ENCODE results near the gene EPB41L5.

DNA sequence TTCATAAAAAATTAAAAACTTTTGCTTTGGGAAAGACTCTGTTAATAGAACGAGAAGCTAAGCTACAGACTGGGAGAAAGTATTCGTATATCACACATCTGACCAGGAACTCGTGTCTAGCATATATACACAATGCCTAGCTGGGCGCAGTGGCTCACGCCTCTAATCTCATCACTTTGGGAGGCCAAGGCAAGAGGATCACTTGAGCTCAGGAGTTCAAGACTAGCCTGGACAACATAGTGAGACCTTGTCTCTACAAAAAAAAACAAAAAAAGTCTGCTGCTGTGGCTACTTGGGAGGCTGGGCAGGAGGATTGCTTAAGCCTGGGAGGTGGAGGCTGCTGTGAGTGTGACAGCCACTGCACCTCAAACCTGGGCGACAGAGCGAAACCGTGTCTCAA lies 46.6 kb downstream of the EPB41L5 start:
- TF ChIP-seq, protein P1, sequence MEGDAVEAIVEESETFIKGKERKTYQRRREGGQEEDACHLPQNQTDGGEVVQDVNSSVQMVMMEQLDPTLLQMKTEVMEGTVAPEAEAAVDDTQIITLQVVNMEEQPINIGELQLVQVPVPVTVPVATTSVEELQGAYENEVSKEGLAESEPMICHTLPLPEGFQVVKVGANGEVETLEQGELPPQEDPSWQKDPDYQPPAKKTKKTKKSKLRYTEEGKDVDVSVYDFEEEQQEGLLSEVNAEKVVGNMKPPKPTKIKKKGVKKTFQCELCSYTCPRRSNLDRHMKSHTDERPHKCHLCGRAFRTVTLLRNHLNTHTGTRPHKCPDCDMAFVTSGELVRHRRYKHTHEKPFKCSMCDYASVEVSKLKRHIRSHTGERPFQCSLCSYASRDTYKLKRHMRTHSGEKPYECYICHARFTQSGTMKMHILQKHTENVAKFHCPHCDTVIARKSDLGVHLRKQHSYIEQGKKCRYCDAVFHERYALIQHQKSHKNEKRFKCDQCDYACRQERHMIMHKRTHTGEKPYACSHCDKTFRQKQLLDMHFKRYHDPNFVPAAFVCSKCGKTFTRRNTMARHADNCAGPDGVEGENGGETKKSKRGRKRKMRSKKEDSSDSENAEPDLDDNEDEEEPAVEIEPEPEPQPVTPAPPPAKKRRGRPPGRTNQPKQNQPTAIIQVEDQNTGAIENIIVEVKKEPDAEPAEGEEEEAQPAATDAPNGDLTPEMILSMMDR (IDR thresholded peaks at IDR 0.05), result no peak
- no peak for TF ChIP-seq POLR2A (IDR thresholded peaks at IDR 0.05)
